GM12878 (cell line): ENCODE measurements around the gene MROH7. TPM values are rescaled to one million over a fixed set of nuclear protein-coding genes. Genes with fewer than 3 reads are reported as not detected.

Experiments
- ATAC-seq: fragments of 200-7000 bp; cut with Tn5 transposase; 3 replicates; pipeline ENCODE4 v1.9.1; 2020; ENCODE audit warnings: mild to moderate bottlenecking, moderate library complexity
- BruUV-seq: library from RNA; stranded (reverse); fragments of 400-500 nt; replicated peaks from 2 replicates; lab custom pipeline; 2021; lab: Mats Ljungman, UMichigan
- CTCF ChIA-PET: fragments of 300-600 bp; sonication (Branson Sonifier 250); formaldehyde crosslinking; extraction: SDS; loops from one replicate; lab custom pipeline; 2021; ENCODE audit warnings: inconsistent platforms; lab: Yijun Ruan, JAX
- POLR2A ChIA-PET: fragments of 350-600 bp; formaldehyde crosslinking; extraction: SDS; loops from one replicate; lab custom pipeline; 2021; ENCODE audit warnings: inconsistent platforms; lab: Charles Lee
- RAD21 ChIA-PET: fragments of 300-600 bp; sonication (Branson Sonifier 250); formaldehyde crosslinking; loops from one replicate; lab custom pipeline; 2023; ENCODE audit warnings: antibody characterized with exemption; ENCODE audit not compliant: unreplicated experiment; lab: Charles Lee
- SMC1A ChIA-PET: fragments of 300-600 bp; sonication (Branson Sonifier 250); formaldehyde crosslinking; loops from one replicate; lab custom pipeline; 2023; ENCODE audit not compliant: unreplicated experiment, uncharacterized antibody; lab: Charles Lee
- DNase-seq: peaks from one replicate; pipeline ENCODE4 v3.0.0-alpha.2; 2011; ENCODE audit warnings: low read depth, low spot score
- FAIRE-seq: peaks from 3 replicates; lab custom pipeline; 2011; peaks lifted over from hg19 to GRCh38; lab: Jason Lieb, UNC
- H2AFZ ChIP-seq: 2 replicates; pipeline ENCODE4 v1.6.0; 2011; ENCODE audit warnings: low read depth, low read length, control low read depth; ENCODE audit not compliant: control insufficient read depth
- H3K27ac ChIP-seq: 2 replicates; pipeline ENCODE4 v1.5.1; 2011; ENCODE audit warnings: control low read depth; ENCODE audit not compliant: control insufficient read depth, insufficient read depth
- H3K27me3 ChIP-seq, 2 experiments: replicated peaks in 1 of 2; 2 replicates each; pipeline versions ENCODE4 v1.6.0 to v1.6.1; 2011; ENCODE audit warnings: low read length in 1 of 2; ENCODE audit not compliant: control insufficient read depth in 2 of 2, insufficient read depth in 2 of 2
- H3K36me3 ChIP-seq, 2 experiments: 2 replicates each; pipeline ENCODE4 v1.5.1; 2011; ENCODE audit warnings: low read length in 1 of 2; ENCODE audit not compliant: control insufficient read depth in 2 of 2, insufficient read depth in 2 of 2
- H3K4me1 ChIP-seq: 2 replicates; pipeline ENCODE4 v1.6.1; 2011; ENCODE audit warnings: mild to moderate bottlenecking, low read length, moderate library complexity, mixed read lengths; ENCODE audit not compliant: control insufficient read depth, insufficient read depth
- H3K4me2 ChIP-seq: 2 replicates; pipeline ENCODE4 v1.6.0; 2011; ENCODE audit warnings: control low read depth; ENCODE audit not compliant: control insufficient read depth, insufficient read depth
- H3K4me3 ChIP-seq: fragments of 200-600 bp; sonication (generic); 2 replicates; pipeline ENCODE4 v1.5.1; 2016
- H3K79me2 ChIP-seq: 2 replicates; pipeline ENCODE4 v1.6.0; 2011; ENCODE audit warnings: low read length; ENCODE audit not compliant: control insufficient read depth, insufficient read depth
- H3K9ac ChIP-seq: 2 replicates; pipeline ENCODE4 v1.8.0; 2011; ENCODE audit warnings: low read length, control low read depth, mixed read lengths; ENCODE audit not compliant: control insufficient read depth, insufficient read depth
- H3K9me3 ChIP-seq: replicated peaks from 3 replicates; pipeline ENCODE4 v1.5.1; 2011; ENCODE audit warnings: mild to moderate bottlenecking, low read length; ENCODE audit not compliant: control insufficient read depth, insufficient read depth
- H4K20me1 ChIP-seq: 2 replicates; pipeline ENCODE4 v1.6.0; 2011; ENCODE audit not compliant: control insufficient read depth, insufficient read depth
- BCL11A ChIP-seq: IDR thresholded peaks from 2 replicates; pipeline ENCODE4 v1.6.1; 2011; ENCODE audit warnings: low read depth, low read length
- CREB1 ChIP-seq: IDR thresholded peaks from 2 replicates; pipeline ENCODE4 v1.6.1; 2012; ENCODE audit warnings: low read depth, mild to moderate bottlenecking, inconsistent platforms
- CREM ChIP-seq: IDR thresholded peaks from 2 replicates; pipeline ENCODE4 v1.6.1; 2014; ENCODE audit warnings: antibody characterized with exemption, low read depth
- IRF4 ChIP-seq: IDR thresholded peaks from 2 replicates; pipeline ENCODE4 v1.6.1; 2011; ENCODE audit warnings: low read depth, low read length
- LARP7 ChIP-seq: fragments of 450-650 bp; IDR thresholded peaks from 2 replicates; pipeline ENCODE4 v1.6.1; 2017; ENCODE audit warnings: mild to moderate bottlenecking
- NR2F1 ChIP-seq: fragments of 450-650 bp; conservative IDR thresholded peaks from 2 replicates; pipeline ENCODE4 v1.6.1; 2017; ENCODE audit warnings: mild to moderate bottlenecking
- TAF1 ChIP-seq: IDR thresholded peaks from 2 replicates; pipeline ENCODE4 v1.6.1; 2011; ENCODE audit warnings: mild to moderate bottlenecking, low read depth, low read length, borderline replicate concordance
- TARDBP ChIP-seq: IDR thresholded peaks from 2 replicates; pipeline ENCODE4 v1.6.1; 2016; ENCODE audit warnings: borderline replicate concordance
- ZNF207 ChIP-seq: fragments of 450-650 bp; IDR thresholded peaks from 2 replicates; pipeline ENCODE4 v1.6.1; 2014; ENCODE audit warnings: antibody characterized with exemption, mild to moderate bottlenecking, borderline replicate concordance
- WGBS: methylation state at CpG from one replicate; pipeline ENCODE4 v1.1.6; 2016; ENCODE audit warnings: low lambda C conversion rate; ENCODE audit not compliant: insufficient replicate concordance, insufficient coverage; ENCODE audit errors: missing lambda C conversion rate; 5-methylcytosine and 5-hydroxymethylcytosine counted together
- in situ Hi-C: fragments of 300-500 bp; cut with MboI; formaldehyde crosslinking; loops from 9 replicates; pipeline ENCODE4 v1.14.3; 2018; ENCODE audit warnings: mixed read lengths
- intact Hi-C: fragments of 100-400 bp; cut with micrococcal nuclease; formaldehyde crosslinking; loops from one replicate; pipeline ENCODE4 v1.14.2; 2022; ENCODE audit not compliant: unreplicated experiment
- polyA plus RNA-seq, 11 experiments: library from polyadenylated mRNA; depleted of rRNA in 4 of 11; unstranded in 6 of 11; stranded (reverse) in 5 of 11; fragments of >200 nt; fragmentation: Nextera tagmentation in 4 of 11; fragmentation: Illumina TruSeq in 1 of 11; extraction: Ambion mirVana in 4 of 11; extraction: Trizol in 1 of 11; gene quantifications; 1 replicate in 1 of 11; 2 replicates in 10 of 11; pipeline versions ENCODE4 v1.2.1 to v1.2.3, GENCODE V29; 2011 to 2016; ENCODE audit warnings: inconsistent platforms in 2 of 11, missing spikeins in 2 of 11, low read depth in 1 of 11
- total RNA-seq, 4 experiments: library from RNA; depleted of rRNA in 3 of 4; stranded (reverse); fragments of >200 nt in 3 of 4; fragmentation: Illumina TruSeq in 1 of 4; extraction: Trizol in 1 of 4; gene quantifications; 2 replicates each; pipeline versions ENCODE4 v1.2.1 to v1.2.3, GENCODE V29; 2013 to 2021
- TF ChIP-seq, protein P1 (sequence below): fragments of 450-650 bp; formaldehyde crosslinking; IDR thresholded peaks from 2 replicates; pipeline ENCODE4 v1.5.0; 2022; ENCODE audit warnings: mild to moderate bottlenecking, missing genetic modification characterization
- TF ChIP-seq, protein P2 (sequence below): fragments of 450-650 bp; IDR thresholded peaks from 2 replicates; pipeline ENCODE4 v1.6.1; 2018; ENCODE audit warnings: borderline replicate concordance, mild to moderate bottlenecking; ENCODE audit not compliant: partially characterized antibody
- TF ChIP-seq, protein P3 (sequence below): IDR thresholded peaks from 2 replicates; pipeline ENCODE4 v1.6.1; 2012; ENCODE audit warnings: low read length, inconsistent platforms

Gene MROH7
- total and polyA plus RNA-seq, 10 of the 15 experiments (the other 5 are each of a cell fraction or from before 2014, with no cell fraction given) = 0.11 TPM; not detected in 9

DNA sequence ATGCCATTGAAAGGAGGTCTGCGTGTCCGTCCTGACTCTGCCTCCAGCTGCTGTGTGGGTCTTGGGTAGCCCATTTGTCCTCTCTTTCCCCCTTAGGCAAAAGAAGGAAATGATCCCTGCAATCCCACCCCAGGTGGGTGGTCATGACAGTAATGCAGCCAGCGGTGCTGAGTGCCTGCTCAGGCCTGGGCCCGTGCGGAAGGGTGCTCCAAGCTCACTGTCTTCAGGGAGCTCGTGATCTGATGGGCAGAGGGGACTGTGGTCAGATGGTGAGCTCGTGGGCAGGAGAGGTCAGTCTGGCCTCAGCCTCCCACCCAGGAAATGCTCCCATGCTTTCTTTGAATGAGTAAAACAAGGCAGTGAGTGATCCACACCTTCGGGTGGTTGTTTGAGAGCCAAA, 38.8 kb downstream of the MROH7 start:
- SMC1A ChIA-PET = interaction anchor here (0.7 kb wide), 1 partner anchor 105 kb away, joined by 4 read pairs; no protein-coding TSS in a partner anchor
- WGBS = 21% methylated on average over 8 of the region's 8 CpGs
- no TSS peak for BruUV-seq
- no peak overlapping the region for H3K4me3 ChIP-seq
- CTCF ChIA-PET = no interaction called here
- TF ChIP-seq LARP7 = no peak
- TF ChIP-seq, all 136 proteins: peak for 0
- H3K4me2 ChIP-seq = no peak overlapping the region
- H3K79me2 ChIP-seq = no peaks in the 10 kb centered on the region
- intact Hi-C loops (no loop called here), in situ Hi-C loops (no loop called here)
- no peaks in the 10 kb centered on the region for H3K36me3 ChIP-seq
- no peaks in the 10 kb centered on the region for H3K4me1 ChIP-seq
- H3K9ac ChIP-seq = no peak overlapping the region
- DNase-seq = no peak
- FAIRE-seq = no peak
- peaks cover 0 to 2% of the 10 kb centered on the region in 2 experiments; a peak in 1 of 4 replicates for H3K27me3 ChIP-seq
- POLR2A ChIA-PET = no interaction called here
- H4K20me1 ChIP-seq = no peaks in the 10 kb centered on the region
- RAD21 ChIA-PET = no interaction called here
- no peak for ATAC-seq
- H3K27ac ChIP-seq = no peak overlapping the region
- H3K9me3 ChIP-seq = no peaks in the 10 kb centered on the region
- no peak overlapping the region for H2AFZ ChIP-seq

DNA sequence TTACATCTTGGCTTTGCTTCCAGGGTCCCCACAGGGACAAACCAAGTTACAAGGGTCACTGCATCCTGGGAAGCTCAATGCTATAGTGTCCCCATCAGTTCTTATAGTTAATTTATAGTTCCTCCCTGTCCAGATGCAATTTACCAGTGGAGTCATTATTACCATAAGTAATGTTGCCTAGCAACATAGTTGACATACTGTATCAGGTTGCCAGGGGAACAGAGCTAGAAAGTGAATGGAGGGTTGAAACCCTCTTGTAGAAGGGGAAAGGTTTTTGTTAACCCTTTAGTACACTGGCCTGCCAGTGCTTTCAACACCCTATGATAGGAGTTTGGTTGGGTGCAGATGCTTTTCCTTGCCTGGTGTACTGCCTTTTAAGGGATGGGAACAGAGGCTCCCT, 39.8 kb downstream of the MROH7 start:
- H3K4me1 ChIP-seq = no peaks in the 10 kb centered on the region
- ChIA-PET RAD21 (no interaction called here), POLR2A (no interaction called here), SMC1A (interaction anchor here (0.5 kb wide), 1 partner anchor 368 kb away, joined by 3 read pairs; no protein-coding TSS in a partner anchor), CTCF (no interaction called here)
- DNase-seq = no peak
- H3K79me2 ChIP-seq = no peaks in the 10 kb centered on the region
- no TSS peak for BruUV-seq
- FAIRE-seq = no peak
- ATAC-seq = peak; percentile 27; the same call in 1 of the 3 replicates
- intact Hi-C loops (no loop called here), in situ Hi-C loops (no loop called here)
- no peaks in the 10 kb centered on the region for H4K20me1 ChIP-seq
- H2AFZ ChIP-seq = no peak overlapping the region
- no peak overlapping the region for H3K9ac ChIP-seq
- no peaks in the 10 kb centered on the region for H3K9me3 ChIP-seq
- H3K36me3 ChIP-seq = no peaks in the 10 kb centered on the region
- no peak overlapping the region for H3K4me3 ChIP-seq
- no peak overlapping the region for H3K27ac ChIP-seq
- H3K4me2 ChIP-seq = no peak overlapping the region
- H3K27me3 ChIP-seq = peaks cover 0 to 2% of the 10 kb centered on the region in 2 experiments; a peak in 1 of 4 replicates
- no peak for TF ChIP-seq TAF1
- TF ChIP-seq TARDBP = no peak
- no peak for TF ChIP-seq CREM
- TF ChIP-seq, protein P1, sequence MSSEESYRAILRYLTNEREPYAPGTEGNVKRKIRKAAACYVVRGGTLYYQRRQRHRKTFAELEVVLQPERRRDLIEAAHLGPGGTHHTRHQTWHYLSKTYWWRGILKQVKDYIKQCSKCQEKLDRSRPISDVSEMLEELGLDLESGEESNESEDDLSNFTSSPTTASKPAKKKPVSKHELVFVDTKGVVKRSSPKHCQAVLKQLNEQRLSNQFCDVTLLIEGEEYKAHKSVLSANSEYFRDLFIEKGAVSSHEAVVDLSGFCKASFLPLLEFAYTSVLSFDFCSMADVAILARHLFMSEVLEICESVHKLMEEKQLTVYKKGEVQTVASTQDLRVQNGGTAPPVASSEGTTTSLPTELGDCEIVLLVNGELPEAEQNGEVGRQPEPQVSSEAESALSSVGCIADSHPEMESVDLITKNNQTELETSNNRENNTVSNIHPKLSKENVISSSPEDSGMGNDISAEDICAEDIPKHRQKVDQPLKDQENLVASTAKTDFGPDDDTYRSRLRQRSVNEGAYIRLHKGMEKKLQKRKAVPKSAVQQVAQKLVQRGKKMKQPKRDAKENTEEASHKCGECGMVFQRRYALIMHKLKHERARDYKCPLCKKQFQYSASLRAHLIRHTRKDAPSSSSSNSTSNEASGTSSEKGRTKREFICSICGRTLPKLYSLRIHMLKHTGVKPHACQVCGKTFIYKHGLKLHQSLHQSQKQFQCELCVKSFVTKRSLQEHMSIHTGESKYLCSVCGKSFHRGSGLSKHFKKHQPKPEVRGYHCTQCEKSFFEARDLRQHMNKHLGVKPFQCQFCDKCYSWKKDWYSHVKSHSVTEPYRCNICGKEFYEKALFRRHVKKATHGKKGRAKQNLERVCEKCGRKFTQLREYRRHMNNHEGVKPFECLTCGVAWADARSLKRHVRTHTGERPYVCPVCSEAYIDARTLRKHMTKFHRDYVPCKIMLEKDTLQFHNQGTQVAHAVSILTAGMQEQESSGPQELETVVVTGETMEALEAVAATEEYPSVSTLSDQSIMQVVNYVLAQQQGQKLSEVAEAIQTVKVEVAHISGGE = no peak
- TF ChIP-seq, protein P2, sequence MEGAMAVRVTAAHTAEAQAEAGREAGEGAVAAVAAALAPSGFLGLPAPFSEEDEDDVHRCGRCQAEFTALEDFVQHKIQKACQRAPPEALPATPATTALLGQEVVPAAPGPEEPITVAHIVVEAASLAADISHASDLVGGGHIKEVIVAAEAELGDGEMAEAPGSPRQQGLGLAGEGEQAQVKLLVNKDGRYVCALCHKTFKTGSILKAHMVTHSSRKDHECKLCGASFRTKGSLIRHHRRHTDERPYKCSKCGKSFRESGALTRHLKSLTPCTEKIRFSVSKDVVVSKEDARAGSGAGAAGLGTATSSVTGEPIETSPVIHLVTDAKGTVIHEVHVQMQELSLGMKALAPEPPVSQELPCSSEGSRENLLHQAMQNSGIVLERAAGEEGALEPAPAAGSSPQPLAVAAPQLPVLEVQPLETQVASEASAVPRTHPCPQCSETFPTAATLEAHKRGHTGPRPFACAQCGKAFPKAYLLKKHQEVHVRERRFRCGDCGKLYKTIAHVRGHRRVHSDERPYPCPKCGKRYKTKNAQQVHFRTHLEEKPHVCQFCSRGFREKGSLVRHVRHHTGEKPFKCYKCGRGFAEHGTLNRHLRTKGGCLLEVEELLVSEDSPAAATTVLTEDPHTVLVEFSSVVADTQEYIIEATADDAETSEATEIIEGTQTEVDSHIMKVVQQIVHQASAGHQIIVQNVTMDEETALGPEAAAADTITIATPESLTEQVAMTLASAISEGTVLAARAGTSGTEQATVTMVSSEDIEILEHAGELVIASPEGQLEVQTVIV = no peak
- no peak for TF ChIP-seq CREB1
- TF ChIP-seq IRF4 = no peak
- TF ChIP-seq ZNF207 = no peak
- TF ChIP-seq NR2F1 = no peak
- no peak for TF ChIP-seq BCL11A
- TF ChIP-seq, protein P3, sequence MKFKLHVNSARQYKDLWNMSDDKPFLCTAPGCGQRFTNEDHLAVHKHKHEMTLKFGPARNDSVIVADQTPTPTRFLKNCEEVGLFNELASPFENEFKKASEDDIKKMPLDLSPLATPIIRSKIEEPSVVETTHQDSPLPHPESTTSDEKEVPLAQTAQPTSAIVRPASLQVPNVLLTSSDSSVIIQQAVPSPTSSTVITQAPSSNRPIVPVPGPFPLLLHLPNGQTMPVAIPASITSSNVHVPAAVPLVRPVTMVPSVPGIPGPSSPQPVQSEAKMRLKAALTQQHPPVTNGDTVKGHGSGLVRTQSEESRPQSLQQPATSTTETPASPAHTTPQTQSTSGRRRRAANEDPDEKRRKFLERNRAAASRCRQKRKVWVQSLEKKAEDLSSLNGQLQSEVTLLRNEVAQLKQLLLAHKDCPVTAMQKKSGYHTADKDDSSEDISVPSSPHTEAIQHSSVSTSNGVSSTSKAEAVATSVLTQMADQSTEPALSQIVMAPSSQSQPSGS = no peak
